Measurements from ENCODE around the gene SRRM3. TPM values are rescaled to one million over a fixed set of nuclear protein-coding genes. Genes with fewer than 3 reads are reported as not detected.
A peak's percentile ranks its signal among the peaks of the same experiment; 100 is the strongest.
"Not testable (repeated sequence)": the region's sequence is repeated elsewhere in the genome, so short reads cannot be mapped to it uniquely, and the experiment has no call there.

Gene SRRM3
- polyA plus RNA-seq = not detected

- H3K4me3 Mint-ChIP-seq = no peak within 1 kb of the TSS
Observed at GRCh38 chr7:76201732-76202665, at the start of gene SRRM3. Gene SRRM3 (plus strand): TSS chr7:76201896. CDS start chr7:76235067, 33,171 bp downstream.

GRCh38 chr7:76151932-76152331, 49.8 kb upstream of the SRRM3 start:
- Mint-ChIP-seq H3K27ac (peak overlapping the region in 3 of 6 donors; percentile 17 to 53 (median 32)), H3K27me3 (ENCODE audit: low read depth in 3 of 3) (peaks cover 0 to 3% (median 3%) of the 10 kb centered on the region in 3 donors), H3K4me1 (peaks cover 12 to 21% of the 10 kb centered on the region in 2 donors), H3K36me3 (no peaks in the 10 kb centered on the region), H3K9me3 (no peaks in the 10 kb centered on the region), H3K4me3 (peak overlapping the region in 1 of 5 donors; percentile 25)
- DNase-seq = no peak

More at GRCh38 chr7:76201732-76202665, at the start of gene SRRM3:
- DNase-seq = peak; percentile 78 to 83 (median 79)
- no peaks in the 10 kb centered on the region for H3K9me3 Mint-ChIP-seq
- H3K36me3 Mint-ChIP-seq = no peaks in the 10 kb centered on the region
- no peak within 1 kb of the TSS for H3K27ac Mint-ChIP-seq
- H3K4me1 Mint-ChIP-seq = no peaks in the 10 kb centered on the region
- peaks cover 3 to 15% (median 7%) of the 10 kb centered on the region in 3 donors for H3K27me3 Mint-ChIP-seq (ENCODE audit: low read depth in 3 of 3)

GRCh38 chr7:76153571-76154230, 48.0 kb upstream of the SRRM3 start:
- H3K27ac Mint-ChIP-seq = peak overlapping the region; percentile 22 to 84 (median 58)
- H3K4me3 Mint-ChIP-seq = peak overlapping the region in 3 of 5 donors; percentile 3 to 45 (median 44)
- H3K9me3 Mint-ChIP-seq; H3K36me3 Mint-ChIP-seq; H3K27me3 Mint-ChIP-seq (ENCODE audit: low read depth in 3 of 3): not testable (repeated sequence)
- H3K4me1 Mint-ChIP-seq = peaks cover 12 to 21% of the 10 kb centered on the region in 2 donors
- DNase-seq = peak; percentile 31 to 64 (median 57)

GRCh38 chr7:76155938-76156337, 45.8 kb upstream of the SRRM3 start:
- peaks cover 12 to 21% of the 10 kb centered on the region in 2 donors for H3K4me1 Mint-ChIP-seq

GRCh38 chr7:76156992-76157685, 44.6 kb upstream of the SRRM3 start:
- H3K27me3 Mint-ChIP-seq (ENCODE audit: low read depth in 3 of 3); H3K9me3 Mint-ChIP-seq; DNase-seq; H3K4me3 Mint-ChIP-seq; H3K36me3 Mint-ChIP-seq: not testable (repeated sequence)
- H3K27ac Mint-ChIP-seq = peak overlapping the region in 3 of 6 donors; percentile 15 to 75 (median 68)
- peaks cover 12 to 21% of the 10 kb centered on the region in 2 donors for H3K4me1 Mint-ChIP-seq

More at GRCh38 chr7:76155938-76156337, 45.8 kb upstream of the SRRM3 start:
- Mint-ChIP-seq H3K9me3 (no peaks in the 10 kb centered on the region), H3K4me3 (no peak overlapping the region), H3K27ac (peak overlapping the region in 1 of 6 donors; percentile 35), H3K36me3 (no peaks in the 10 kb centered on the region), H3K27me3 (ENCODE audit: low read depth in 3 of 3) (no peaks in the 10 kb centered on the region)
- no peak for DNase-seq

GRCh38 chr7:76158416-76158815, 43.3 kb upstream of the SRRM3 start:
- H3K27ac Mint-ChIP-seq = not testable (repeated sequence)
- peaks cover 3 to 10% of the 10 kb centered on the region in 2 donors for H3K4me1 Mint-ChIP-seq

GRCh38 chr7:76162416-76163170, 39.1 kb upstream of the SRRM3 start:
- H3K9me3 Mint-ChIP-seq; H3K36me3 Mint-ChIP-seq; H3K27me3 Mint-ChIP-seq (ENCODE audit: low read depth in 3 of 3); DNase-seq; H3K4me3 Mint-ChIP-seq; H3K4me1 Mint-ChIP-seq: not testable (repeated sequence)
- peak overlapping the region in 1 of 6 donors; percentile 80 for H3K27ac Mint-ChIP-seq

More at GRCh38 chr7:76158416-76158815, 43.3 kb upstream of the SRRM3 start:
- DNase-seq; H3K36me3 Mint-ChIP-seq; H3K4me3 Mint-ChIP-seq; H3K9me3 Mint-ChIP-seq; H3K27me3 Mint-ChIP-seq (ENCODE audit: low read depth in 3 of 3): not testable (repeated sequence)

DNA sequence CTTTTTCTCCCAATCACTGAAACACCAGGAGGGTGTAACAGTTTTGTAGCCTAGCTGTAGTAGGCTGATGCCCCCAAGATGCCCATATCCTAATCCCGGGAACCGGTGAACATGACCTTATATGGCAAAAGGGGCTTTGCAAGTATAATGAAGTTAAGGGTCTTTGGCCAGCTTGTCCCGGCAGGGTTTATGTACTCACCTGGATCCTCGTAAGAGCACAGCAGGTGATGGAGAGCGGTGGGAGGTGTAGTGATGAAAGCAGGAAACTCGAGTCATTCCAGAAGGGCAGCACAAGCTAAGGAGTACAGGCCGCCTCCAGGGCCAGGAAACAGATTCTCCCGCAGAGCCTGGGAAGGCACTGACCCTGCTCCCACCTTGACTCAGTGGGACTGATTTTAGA, 37.9 kb upstream of the SRRM3 start:
- peak overlapping the region in 2 of 5 donors; percentile 21 to 38 for H3K4me3 Mint-ChIP-seq
- not testable (repeated sequence) for H3K27me3 Mint-ChIP-seq (ENCODE audit: low read depth in 3 of 3); H3K9me3 Mint-ChIP-seq

GRCh38 chr7:76165106-76165972, 36.4 kb upstream of the SRRM3 start:
- peaks cover 6 to 7% of the 10 kb centered on the region in 2 donors for H3K4me1 Mint-ChIP-seq
- no peaks in the 10 kb centered on the region for H3K36me3 Mint-ChIP-seq
- peak overlapping the region in 4 of 5 donors; percentile 64 to 90 (median 87) for H3K4me3 Mint-ChIP-seq
- no peaks in the 10 kb centered on the region for H3K9me3 Mint-ChIP-seq
- no peak for DNase-seq
- peaks cover 7 to 11% (median 7%) of the 10 kb centered on the region in 3 donors for H3K27me3 Mint-ChIP-seq (ENCODE audit: low read depth in 3 of 3)
- H3K27ac Mint-ChIP-seq = peak overlapping the region; percentile 18 to 95 (median 73)

More for the DNA sequence above, 37.9 kb upstream of the SRRM3 start:
- DNase-seq, H3K36me3 Mint-ChIP-seq, H3K4me1 Mint-ChIP-seq: not testable (repeated sequence)
- peak overlapping the region in 2 of 6 donors; percentile 35 to 62 for H3K27ac Mint-ChIP-seq

- Mint-ChIP-seq H3K4me1 (peaks cover 6 to 7% of the 10 kb centered on the region in 2 donors), H3K27me3 (ENCODE audit: low read depth in 3 of 3) (peaks cover 7 to 11% (median 7%) of the 10 kb centered on the region in 3 donors), H3K4me3 (peak overlapping the region; percentile 85 to 90 (median 88)), H3K36me3 (no peaks in the 10 kb centered on the region), H3K27ac (peak overlapping the region; percentile 92 to 97 (median 94)), H3K9me3 (no peaks in the 10 kb centered on the region)
- DNase-seq = no peak
Observed at GRCh38 chr7:76165973-76166403, 35.7 kb upstream of the SRRM3 start.

GRCh38 chr7:76166404-76167255, 35.1 kb upstream of the SRRM3 start:
- Mint-ChIP-seq H3K4me3 (peak overlapping the region; percentile 85 to 90 (median 88)), H3K4me1 (peaks cover 6 to 7% of the 10 kb centered on the region in 2 donors), H3K36me3 (no peaks in the 10 kb centered on the region), H3K27ac (peak overlapping the region; percentile 92 to 97 (median 94)), H3K9me3 (no peaks in the 10 kb centered on the region), H3K27me3 (ENCODE audit: low read depth in 3 of 3) (peaks cover 7 to 11% (median 7%) of the 10 kb centered on the region in 3 donors)
- DNase-seq = peak; percentile 93 to 95 (median 94)

Measured in immature natural killer cell (primary cell).